ENCODE measurements around the gene LTF. TPM values are rescaled to one million over a fixed set of nuclear protein-coding genes. Genes with fewer than 3 reads are reported as not detected.

Gene LTF
- total RNA-seq, 1 donor from 2014 or later = not detected

GRCh38 chr3:46462111-46462510, 2.6 kb downstream of the LTF start:
- Mint-ChIP-seq H3K4me1 (ENCODE audit: low read depth) (peaks cover 2% of the 10 kb centered on the region), H3K27me3 (ENCODE audit: low read depth) (peaks cover 24% of the 10 kb centered on the region), H3K9me3 (ENCODE audit: low read depth) (peaks cover 12% of the 10 kb centered on the region), H3K27ac (ENCODE audit: unreplicated experiment) (no peak overlapping the region), H3K36me3 (ENCODE audit: low read depth) (no peaks in the 10 kb centered on the region), H3K4me3 (ENCODE audit: unreplicated experiment) (no peak overlapping the region)
- peak; percentile 16 for TF ChIP-seq CTCF (IDR thresholded peaks at IDR 0.05)
- DNase-seq (ENCODE audit: low spot score) = no peak

- no peak overlapping the region for H3K27ac Mint-ChIP-seq (ENCODE audit: unreplicated experiment)
- H3K4me1 Mint-ChIP-seq (ENCODE audit: low read depth) = no peaks in the 10 kb centered on the region
- H3K9me3 Mint-ChIP-seq (ENCODE audit: low read depth) = peaks cover 12% of the 10 kb centered on the region
- no peak for TF ChIP-seq CTCF (IDR thresholded peaks at IDR 0.05)
- no peak overlapping the region for H3K4me3 Mint-ChIP-seq (ENCODE audit: unreplicated experiment)
- DNase-seq (ENCODE audit: low spot score) = no peak
- H3K36me3 Mint-ChIP-seq (ENCODE audit: low read depth) = no peaks in the 10 kb centered on the region
- H3K27me3 Mint-ChIP-seq (ENCODE audit: low read depth) = peaks cover 24% of the 10 kb centered on the region
Measured at GRCh38 chr3:46460051-46460450, 4.7 kb downstream of the LTF start.

GRCh38 chr3:46456118-46456517, 8.6 kb downstream of the LTF start:
- Mint-ChIP-seq H3K4me3 (ENCODE audit: unreplicated experiment) (no peak overlapping the region), H3K4me1 (ENCODE audit: low read depth) (no peaks in the 10 kb centered on the region), H3K9me3 (ENCODE audit: low read depth) (peaks cover 9% of the 10 kb centered on the region), H3K36me3 (ENCODE audit: low read depth) (no peaks in the 10 kb centered on the region), H3K27ac (ENCODE audit: unreplicated experiment) (no peak overlapping the region), H3K27me3 (ENCODE audit: low read depth) (peaks cover 42% of the 10 kb centered on the region)
- TF ChIP-seq CTCF (IDR thresholded peaks at IDR 0.05) = no peak
- DNase-seq (ENCODE audit: low spot score) = no peak

- Mint-ChIP-seq H3K4me3 (ENCODE audit: unreplicated experiment) (no peak overlapping the region), H3K4me1 (ENCODE audit: low read depth) (no peaks in the 10 kb centered on the region), H3K9me3 (ENCODE audit: low read depth) (peaks cover 3% of the 10 kb centered on the region), H3K27ac (ENCODE audit: unreplicated experiment) (no peak overlapping the region), H3K27me3 (ENCODE audit: low read depth) (peaks cover 43% of the 10 kb centered on the region), H3K36me3 (ENCODE audit: low read depth) (no peaks in the 10 kb centered on the region)
- TF ChIP-seq CTCF (IDR thresholded peaks at IDR 0.05) = no peak
- DNase-seq (ENCODE audit: low spot score) = no peak
Measured at GRCh38 chr3:46455231-46456115, 9.2 kb downstream of the LTF start.

GRCh38 chr3:46454606-46455005, 10.1 kb downstream of the LTF start:
- Mint-ChIP-seq H3K4me1 (ENCODE audit: low read depth) (no peaks in the 10 kb centered on the region), H3K27me3 (ENCODE audit: low read depth) (peaks cover 35% of the 10 kb centered on the region), H3K27ac (ENCODE audit: unreplicated experiment) (no peak overlapping the region), H3K36me3 (ENCODE audit: low read depth) (no peaks in the 10 kb centered on the region), H3K4me3 (ENCODE audit: unreplicated experiment) (no peak overlapping the region), H3K9me3 (ENCODE audit: low read depth) (no peaks in the 10 kb centered on the region)
- TF ChIP-seq CTCF (IDR thresholded peaks at IDR 0.05) = no peak
- no peak for DNase-seq (ENCODE audit: low spot score)
